Stromal cell of bone marrow (primary cell): ENCODE data around the gene MARS2.
"Not testable (repeated sequence)": the region's sequence is repeated elsewhere in the genome, so short reads cannot be mapped to it uniquely, and the experiment has no call there.

Experiments used
- DNase-seq: peaks from one replicate; pipeline ENCODE4 v3.0.0-alpha.2; 2012; ENCODE audit warnings: low read depth

Gene MARS2

DNA sequence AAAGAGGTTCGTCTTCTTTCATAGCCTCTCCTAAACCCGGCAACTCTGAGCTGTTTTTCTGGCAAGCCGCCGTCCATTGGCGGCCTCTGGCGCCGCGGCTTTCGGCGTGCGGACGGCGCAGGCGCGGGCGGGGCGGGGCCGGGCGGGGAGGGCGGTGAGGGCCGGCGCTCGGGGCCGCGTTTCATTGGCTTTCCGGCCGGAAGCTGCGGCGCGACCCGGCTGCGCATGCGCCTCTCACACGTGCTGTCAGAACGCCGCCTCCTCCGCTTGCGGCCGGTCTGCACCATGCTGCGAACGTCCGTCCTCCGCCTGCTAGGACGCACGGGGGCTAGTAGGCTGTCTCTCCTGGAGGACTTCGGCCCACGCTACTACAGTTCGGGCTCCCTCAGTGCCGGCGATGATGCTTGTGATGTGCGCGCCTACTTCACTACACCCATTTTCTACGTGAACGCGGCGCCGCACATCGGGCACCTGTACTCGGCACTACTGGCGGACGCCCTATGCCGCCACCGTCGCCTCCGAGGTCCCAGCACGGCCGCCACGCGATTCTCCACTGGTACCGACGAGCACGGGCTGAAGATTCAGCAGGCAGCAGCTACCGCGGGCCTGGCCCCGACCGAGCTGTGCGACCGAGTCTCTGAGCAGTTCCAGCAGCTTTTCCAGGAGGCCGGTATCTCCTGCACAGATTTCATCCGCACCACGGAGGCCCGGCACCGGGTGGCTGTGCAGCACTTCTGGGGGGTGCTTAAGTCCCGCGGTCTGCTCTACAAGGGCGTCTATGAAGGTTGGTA, at the start of gene MARS2:
TSS of gene MARS2 (plus strand) at position 249 of the 791 bp plus-strand sequence. CDS start at position 286, 37 bp downstream.
- DNase-seq: peak; percentile 83

DNA sequence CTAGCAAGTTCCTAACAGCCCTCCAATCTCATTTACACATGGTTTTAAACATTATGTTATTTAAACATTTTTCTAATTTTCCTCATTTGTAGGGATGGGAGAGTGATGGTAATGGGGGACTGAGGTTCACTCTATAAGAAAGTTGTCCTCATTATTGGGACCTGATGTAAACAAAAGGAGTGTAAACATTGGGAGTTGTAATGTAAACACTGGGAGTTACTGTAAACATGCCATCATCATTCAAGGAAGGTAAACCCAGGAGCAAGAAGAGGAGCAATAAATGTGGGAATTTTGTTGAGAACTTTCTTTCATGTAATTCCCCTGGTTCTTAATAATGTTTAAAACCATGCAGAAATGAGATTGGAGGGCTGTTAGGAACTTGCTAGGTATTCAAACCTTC, 47.6 kb upstream of the MARS2 start:
- no peak for DNase-seq

DNA sequence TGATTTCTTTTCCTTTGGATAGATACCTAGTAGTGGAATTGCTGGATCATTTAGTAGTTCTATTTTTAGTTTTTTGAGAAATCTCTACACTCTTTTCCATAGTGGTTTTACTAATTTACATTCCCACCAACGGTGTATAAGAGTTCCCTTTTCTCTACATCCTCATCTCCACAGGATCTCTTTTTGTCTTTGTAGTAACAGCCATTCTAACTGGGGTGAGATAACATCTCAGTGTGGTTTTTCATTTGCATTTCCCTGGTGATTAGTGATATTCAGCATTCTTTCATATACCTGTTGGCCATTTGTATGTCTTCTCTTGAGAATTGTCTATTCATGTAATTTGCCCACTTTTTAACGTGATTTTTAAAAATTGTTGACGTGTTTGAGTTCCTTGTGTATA, 43.5 kb upstream of the MARS2 start:
- no peak for DNase-seq

DNA sequence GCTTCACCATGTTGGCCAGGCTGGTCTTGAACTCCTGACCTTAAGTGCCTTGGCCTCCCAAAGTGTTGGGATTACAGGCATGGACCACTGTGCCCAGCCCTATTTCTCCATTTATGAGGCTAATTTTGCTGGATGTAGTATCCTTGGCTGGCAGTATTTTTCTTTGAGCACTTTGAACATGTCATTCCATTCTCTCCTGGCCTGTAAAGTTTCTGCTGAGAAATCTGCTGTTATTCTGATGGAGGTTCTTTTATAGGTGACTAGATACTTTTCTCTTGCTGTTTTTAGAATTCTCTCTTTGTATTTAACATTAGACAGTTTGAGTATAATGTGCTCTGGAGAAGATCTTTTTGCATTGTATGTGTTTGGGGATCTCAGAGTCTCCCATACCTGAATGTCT, 38.9 kb upstream of the MARS2 start:
- DNase-seq: no peak

DNA sequence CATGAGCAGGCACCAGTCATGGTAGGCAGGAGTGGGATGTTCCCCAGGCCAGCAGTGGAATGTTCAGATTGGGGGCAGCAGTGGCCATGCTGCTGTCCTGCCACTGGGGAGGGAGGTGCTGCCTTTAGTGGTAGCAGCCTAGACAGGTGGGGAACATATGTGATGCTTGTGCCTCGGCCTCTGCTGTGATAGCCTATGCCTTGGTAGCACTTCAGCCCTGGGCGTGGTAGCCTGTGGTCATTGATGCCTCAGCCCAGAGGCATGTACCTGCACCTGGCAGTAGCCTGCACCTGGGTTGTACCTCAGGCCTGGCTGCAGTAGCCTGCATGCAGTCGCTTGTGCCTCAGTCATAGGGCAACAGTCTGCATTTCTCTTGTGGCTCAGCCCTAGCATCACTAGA, 36.9 kb upstream of the MARS2 start:
- no peak for DNase-seq

DNA sequence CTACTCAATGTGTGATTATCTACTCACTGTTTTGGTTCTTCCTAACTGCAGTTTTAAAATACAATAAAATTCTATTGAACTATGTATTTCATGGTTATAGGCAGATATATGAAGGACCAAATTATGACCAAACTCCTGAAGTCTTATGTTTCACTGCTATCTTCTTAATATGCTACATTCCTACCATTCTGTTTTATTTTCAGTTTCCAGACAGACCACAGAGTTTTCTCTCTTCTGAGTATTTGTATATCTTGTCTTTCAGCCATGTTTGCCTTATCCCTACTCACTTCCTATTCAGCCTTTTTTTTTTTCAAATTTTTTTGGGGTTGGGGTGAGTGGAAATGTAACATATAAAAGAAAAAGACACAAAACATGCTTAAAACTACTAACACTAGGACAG, 36.1 kb upstream of the MARS2 start:
- DNase-seq: no peak

DNA sequence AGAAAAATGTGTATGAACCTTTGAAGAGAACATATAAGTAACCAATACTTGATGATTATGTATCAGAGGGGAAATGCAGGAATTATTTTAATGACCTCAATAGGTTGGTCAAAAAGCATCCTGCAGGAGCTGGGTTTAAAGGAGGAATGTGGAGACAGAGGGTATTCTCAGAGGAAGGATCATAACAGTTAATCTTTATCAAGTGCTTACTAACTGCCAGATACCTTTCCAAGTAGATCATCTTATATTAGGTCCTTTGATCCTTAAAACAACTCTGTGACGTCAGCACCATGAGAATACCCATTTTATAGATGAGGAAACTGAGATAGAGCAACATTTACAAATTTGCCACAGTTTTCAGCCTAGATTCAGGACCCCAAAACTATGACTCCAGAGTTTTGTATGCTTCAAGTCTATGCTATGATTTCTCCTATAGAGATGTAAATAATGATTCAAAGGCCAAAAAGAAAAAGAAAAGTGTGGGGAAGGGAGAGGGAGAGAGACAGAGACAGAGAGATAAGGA, 32.7 kb upstream of the MARS2 start:
- no peak for DNase-seq

DNA sequence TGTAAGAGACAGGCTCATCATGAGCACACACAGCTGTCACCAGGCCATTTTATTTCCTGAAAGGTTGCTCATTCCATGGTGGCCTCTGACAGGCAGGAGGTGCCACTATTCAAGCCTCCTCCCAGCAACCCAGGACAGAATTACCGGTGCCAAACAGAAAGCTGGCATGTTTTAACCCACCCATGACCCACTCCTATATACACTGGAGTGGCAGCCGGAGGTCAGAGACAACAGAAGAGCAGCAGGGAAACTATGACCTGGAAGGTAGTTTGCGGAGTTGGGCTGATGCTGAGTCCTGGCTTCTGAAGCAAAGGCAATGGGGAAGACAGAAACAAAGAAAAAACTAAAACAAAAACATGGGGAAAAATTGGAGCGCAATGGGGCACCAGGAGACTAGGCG, 32.1 kb upstream of the MARS2 start:
- no peak for DNase-seq

DNA sequence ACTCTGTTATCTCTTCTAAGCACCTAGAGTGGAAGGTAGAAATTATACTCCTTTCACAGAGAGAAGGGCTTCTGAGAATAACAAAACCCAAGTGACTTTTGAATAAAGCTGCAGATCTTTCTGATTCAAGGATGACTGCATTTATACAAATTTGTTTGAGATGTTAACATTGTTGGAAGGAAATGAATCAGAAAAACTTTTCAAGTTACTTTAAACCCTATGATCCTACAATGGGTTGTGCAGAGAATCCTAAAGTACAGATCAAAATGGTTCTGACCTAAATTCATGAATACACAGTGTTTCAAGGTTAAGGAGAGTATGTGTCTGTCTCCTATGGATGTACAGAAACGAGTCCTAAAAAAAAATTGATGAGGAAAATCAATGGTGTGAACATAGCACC, 31.6 kb upstream of the MARS2 start:
- no peak for DNase-seq

DNA sequence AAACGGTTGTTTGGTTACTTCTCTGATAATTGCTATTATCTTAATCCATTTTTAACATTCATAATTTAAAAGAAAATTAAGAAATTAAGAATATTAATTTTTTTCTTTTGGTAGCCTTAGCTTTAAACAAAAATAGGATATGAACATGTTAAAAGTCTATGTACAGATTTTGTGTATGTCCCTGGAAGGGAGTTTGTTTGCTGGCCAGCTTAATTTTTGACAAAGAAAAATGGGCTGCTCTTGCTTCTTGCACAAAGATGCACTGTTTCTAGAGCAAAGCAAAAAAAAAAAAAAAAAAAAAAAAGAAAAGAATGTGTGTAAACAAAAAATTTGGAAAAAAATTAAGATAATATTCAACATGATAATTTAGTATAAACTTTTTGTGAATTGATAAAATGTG, 31.1 kb upstream of the MARS2 start:
- no peak for DNase-seq

DNA sequence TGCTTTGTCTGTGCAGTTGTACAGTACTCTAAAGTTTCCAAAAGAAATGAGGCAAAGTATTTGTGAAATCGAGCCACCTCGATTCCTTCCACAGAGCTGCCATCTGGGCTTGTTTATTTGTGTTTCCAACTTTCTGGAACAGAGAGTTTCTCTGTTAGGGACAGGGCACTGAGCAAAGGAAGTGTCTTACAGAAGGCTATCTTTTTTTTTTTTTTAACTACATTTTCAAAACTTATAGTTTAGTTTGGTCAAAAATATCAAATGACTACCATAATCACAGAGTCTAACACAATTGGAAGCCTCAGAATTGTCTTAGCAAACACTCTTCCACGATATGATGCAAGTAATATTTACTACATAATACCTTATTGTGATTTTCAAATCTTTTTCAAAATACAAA, 30.6 kb upstream of the MARS2 start:
- DNase-seq: no peak

DNA sequence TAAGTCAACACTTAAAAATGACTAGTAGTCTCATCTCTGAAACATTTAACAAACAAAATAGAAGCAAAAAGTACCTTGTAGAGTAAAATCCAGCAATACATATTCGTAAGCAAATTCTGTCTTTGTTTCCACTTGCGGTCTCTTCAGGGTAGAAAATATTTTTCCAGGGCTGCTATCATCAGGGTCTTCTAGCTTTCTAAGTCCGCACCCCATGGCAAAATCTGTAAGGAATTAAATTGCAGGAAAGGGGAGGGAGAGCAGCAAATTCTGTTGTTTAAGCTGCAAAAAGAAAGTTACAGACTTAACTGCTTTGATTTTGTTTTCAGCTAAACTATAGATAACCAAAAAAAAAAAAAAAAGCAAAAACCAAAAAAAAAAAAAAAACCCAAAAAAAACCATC, 29.9 kb upstream of the MARS2 start, which contains the start of gene RFTN2:
TSS of gene RFTN2 (minus strand) at position 342 of the 400 bp plus-strand sequence. CDS start at position 213, 129 bp downstream.
- no peak for DNase-seq

DNA sequence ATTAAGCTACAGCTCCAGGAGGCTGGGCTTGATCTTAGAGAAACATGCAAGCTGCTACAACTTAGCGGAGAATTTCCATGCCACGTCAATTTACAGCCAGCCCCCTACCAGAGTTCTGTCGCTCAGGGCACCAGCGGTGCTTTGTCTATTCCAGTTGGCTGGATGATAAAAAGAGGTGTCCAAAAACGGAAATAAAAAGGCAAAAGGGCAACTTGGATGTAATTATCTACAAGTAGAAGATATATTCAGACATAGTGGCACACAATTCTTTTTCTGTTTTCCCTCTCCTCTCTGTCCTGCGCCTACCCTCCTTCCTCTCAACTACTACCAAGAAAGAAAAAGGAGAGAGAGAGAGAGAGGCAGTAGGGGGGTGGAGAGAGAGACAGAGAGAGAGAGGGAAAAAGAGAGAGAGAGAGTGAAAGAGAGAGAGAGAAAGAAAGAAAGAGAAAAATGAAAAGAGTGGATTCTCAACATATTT, 29.4 kb upstream of the MARS2 start:
- peak; percentile 63 for DNase-seq

DNA sequence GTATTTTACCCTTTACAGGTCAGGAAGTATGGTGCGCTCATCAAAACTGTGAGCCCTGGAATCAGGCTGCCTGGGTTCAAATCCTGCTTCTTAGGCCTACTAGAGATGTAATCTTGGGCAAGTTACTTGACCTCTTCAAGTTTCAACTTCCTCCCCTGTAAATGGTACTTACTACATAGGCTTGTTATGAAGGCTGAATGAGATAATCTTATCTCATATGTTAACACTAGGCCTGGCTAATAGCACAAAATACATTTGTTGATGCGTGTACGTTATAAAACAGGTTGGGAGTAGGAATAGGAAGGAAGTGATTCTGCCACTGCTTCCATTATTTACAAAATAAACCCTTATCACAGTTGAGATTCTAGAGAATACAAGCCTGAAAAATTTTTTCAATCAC, 28.1 kb upstream of the MARS2 start:
- no peak for DNase-seq

DNA sequence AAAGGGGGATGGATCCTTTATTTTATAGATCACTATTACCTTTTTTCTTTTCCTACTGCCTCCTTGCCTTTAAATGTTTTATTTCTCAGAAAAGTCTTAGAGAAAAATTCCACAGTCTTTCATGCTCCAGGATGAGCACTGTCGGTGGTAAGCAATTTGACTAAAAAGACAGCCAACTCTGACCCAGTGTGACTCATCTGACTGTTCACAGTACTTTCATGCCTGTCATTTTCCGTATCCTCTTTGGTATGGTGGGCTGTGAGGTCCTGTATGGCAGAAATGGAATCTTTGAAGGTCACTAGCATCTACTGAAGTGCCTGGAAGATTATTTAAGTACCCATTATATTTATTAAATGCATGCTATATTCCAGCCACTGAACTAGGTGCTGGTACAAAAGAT, 27.7 kb upstream of the MARS2 start:
- no peak for DNase-seq

DNA sequence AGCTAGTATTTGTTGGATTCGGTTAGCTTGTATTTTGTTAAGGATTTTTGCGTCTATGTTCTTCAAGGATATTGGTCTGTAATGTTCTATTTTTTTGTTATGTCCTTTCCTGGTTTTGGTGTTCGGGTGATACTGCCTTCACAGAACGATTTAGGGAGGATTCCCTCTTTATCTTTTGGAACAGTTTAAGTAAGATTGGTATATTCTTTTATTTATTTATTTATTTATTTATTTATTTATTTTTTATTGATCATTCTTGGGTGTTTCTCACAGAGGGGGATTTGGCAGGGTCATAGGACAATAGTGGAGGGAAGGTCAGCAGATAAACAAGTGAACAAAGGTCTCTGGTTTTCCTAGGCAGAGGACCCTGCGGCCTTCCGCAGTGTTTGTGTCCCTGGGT, 10.0 kb upstream of the MARS2 start:
- not testable (repeated sequence) for DNase-seq

DNA sequence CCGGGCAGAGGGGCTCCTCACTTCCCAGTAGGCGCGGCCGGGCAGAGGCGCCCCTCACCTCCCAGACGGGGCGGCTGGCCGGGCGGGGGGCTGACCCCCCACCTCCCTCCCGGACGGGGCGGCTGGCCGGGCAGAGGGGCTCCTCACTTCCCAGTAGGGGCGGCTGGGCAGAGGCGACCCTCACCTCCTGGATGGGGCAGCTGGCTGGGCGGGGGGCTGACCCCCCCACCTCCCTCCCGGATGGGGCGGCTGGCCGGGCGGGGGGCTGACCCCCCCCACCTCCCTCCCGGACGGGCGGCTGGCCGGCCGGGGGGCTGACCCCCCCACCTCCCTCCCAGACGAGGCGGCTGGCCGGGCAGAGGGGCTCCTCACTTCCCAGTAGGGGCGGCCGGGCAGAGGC, 9.2 kb upstream of the MARS2 start:
- DNase-seq: not testable (repeated sequence)

DNA sequence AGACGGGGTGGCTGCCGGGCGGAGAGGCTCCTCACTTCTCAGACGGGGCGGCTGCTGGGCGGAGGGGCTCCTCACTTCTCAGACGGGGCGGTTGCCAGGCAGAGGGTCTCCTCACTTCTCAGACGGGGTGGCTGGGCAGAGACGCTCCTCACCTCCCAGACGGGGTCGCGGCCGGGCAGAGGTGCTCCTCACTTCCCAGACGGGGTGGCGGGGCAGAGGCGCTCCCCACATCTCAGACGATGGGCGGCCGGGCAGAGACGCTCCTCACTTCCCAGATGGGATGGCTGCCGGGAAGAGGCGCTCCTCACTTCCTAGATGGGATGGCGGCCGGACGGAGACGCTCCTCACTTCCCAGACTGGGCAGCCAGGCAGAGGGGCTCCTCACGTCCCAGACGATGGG, 8.6 kb upstream of the MARS2 start:
- not testable (repeated sequence) for DNase-seq

DNA sequence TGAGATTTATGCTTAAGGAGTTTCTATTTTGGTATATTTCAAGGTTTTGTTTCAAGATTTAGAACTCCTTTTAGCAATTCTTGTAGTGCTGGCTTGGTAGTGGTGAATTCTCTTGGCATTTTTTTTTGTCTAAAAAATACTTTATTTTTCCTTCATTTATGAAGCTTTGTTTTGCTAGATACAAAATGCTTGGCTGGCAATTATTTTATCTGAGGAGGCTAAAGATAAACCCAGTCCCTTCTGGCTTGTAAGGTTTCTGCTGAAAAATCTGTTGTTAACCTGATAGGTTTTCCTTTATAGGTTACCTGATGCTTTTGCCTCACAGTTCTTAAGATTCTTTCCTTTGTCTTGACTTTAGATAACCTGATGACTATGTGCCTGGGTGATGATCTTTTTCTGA, 5.4 kb upstream of the MARS2 start:
- not testable (repeated sequence) for DNase-seq

DNA sequence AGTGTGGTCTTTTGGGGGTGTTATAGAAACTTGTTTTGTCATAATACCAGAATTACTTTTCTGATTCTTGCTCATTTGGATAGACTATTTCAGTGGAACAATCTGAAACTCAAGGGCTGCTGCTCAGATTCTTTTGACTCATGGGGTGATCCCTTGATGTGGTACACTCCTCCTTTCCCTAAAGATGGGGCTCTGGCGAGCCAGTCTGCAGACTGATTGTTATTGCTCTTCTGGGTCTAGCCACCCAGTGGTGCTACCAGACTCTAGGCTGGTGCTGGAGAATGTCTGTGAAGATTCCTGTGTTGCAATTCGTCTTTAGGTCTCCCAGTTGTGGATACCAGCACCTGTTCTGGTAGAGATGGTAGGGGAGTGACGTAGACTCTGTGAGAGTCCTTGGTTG, 4.2 kb upstream of the MARS2 start:
- no peak for DNase-seq

DNA sequence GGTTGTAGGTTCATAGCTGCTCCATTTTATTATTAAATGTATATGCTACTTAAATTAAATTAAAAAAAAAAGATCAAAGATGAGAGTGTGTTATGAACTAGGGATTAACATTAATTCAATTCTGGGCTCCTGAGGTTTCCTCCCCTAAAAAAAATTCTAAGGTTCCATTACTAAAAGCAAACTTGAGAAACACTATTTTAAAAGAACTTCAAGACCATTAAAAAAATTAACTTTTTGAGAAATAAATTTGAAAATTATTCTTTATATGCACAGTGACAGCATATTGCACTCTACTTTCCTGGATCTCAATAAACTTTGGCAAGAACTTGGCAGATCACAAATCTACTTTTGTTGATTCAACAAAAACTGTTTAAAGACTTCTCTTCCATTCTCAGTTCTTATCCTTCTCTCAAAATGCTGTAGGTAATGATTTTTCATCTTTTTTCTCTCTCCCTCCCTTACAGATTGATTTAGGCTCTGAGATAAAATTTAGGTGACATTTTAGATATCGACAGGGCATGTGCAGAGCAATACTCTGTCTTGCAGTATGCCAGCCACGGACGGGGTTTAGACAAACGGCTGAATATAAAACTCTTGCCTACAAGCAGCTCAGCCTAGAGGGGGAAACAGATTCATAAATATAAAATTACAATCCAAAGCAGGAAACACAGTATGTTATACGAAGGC, 592 bp upstream of the MARS2 start:
- no peak for DNase-seq

DNA sequence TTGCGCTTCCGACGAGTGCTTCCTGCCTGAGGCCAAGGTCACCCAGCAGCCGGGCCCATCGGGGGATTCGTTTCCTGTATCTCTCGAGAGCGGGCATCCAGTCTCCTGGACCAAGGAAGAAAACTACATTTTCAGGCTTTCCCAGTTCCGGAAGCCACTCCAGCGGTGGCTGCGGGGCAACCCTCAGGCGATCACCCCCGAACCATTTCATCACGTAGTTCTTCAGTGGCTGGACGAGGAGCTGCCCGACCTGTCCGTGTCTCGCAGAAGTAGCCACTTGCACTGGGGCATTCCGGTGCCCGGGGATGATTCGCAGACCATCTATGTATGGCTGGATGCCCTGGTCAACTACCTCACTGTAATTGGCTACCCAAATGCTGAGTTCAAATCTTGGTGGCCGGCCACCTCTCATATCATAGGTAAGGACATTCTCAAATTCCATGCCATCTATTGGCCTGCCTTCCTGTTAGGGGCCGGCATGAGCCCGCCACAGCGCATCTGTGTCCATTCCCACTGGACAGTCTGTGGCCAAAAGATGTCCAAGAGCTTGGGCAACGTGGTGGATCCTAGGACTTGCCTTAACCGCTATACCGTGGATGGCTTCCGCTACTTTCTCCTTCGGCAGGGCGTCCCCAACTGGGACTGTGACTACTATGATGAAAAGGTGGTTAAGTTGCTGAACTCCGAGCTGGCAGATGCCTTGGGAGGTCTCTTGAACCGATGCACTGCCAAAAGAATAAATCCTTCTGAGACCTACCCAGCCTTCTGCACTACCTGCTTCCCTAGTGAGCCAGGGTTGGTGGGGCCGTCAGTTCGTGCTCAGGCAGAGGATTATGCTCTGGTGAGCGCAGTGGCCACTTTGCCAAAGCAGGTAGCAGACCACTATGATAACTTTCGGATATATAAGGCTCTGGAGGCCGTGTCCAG, 1.0 kb downstream of the MARS2 start:
- no peak for DNase-seq
